Measurements from ENCODE around the gene ZNF362.

DNA sequence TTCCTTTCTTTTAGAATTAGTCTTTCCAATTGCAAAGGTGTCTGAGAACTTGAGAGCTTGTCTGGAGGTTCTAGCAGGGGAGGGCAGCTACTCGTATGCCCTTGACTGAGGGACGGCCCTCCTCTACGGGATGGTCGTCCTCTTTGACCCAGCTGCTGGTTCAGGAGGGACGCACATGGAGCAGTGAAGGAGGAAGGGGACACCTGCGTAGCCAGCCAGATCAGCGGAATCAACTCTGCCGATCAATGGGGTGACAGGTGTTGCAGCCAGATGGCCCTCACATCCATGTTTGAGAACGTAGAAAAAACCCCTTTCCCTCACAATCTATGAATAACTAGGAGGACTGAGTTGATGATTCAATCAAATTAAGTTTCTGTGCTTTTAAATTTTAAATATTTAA lies 80.3 kb downstream of the ZNF362 start:
- no peak for TF ChIP-seq SIN3B (IDR thresholded peaks at IDR 0.05; ENCODE audit: low read length)
- TF ChIP-seq, protein P1, sequence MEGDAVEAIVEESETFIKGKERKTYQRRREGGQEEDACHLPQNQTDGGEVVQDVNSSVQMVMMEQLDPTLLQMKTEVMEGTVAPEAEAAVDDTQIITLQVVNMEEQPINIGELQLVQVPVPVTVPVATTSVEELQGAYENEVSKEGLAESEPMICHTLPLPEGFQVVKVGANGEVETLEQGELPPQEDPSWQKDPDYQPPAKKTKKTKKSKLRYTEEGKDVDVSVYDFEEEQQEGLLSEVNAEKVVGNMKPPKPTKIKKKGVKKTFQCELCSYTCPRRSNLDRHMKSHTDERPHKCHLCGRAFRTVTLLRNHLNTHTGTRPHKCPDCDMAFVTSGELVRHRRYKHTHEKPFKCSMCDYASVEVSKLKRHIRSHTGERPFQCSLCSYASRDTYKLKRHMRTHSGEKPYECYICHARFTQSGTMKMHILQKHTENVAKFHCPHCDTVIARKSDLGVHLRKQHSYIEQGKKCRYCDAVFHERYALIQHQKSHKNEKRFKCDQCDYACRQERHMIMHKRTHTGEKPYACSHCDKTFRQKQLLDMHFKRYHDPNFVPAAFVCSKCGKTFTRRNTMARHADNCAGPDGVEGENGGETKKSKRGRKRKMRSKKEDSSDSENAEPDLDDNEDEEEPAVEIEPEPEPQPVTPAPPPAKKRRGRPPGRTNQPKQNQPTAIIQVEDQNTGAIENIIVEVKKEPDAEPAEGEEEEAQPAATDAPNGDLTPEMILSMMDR (CRISPR knock-in tag; IDR thresholded peaks at IDR 0.05), result no peak
- TF ChIP-seq GLI4 (CRISPR knock-in tag; IDR thresholded peaks at IDR 0.05; ENCODE audit: borderline replicate concordance), result no peak
- TF ChIP-seq, protein P2, sequence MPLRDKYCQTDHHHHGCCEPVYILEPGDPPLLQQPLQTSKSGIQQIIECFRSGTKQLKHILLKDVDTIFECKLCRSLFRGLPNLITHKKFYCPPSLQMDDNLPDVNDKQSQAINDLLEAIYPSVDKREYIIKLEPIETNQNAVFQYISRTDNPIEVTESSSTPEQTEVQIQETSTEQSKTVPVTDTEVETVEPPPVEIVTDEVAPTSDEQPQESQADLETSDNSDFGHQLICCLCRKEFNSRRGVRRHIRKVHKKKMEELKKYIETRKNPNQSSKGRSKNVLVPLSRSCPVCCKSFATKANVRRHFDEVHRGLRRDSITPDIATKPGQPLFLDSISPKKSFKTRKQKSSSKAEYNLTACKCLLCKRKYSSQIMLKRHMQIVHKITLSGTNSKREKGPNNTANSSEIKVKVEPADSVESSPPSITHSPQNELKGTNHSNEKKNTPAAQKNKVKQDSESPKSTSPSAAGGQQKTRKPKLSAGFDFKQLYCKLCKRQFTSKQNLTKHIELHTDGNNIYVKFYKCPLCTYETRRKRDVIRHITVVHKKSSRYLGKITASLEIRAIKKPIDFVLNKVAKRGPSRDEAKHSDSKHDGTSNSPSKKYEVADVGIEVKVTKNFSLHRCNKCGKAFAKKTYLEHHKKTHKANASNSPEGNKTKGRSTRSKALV (CRISPR knock-in tag; IDR thresholded peaks at IDR 0.05), result no peak
- TF ChIP-seq RFX5 (IDR thresholded peaks at IDR 0.05; ENCODE audit: low read depth, low read length), result no peak
- no peak for TF ChIP-seq KDM5A (IDR thresholded peaks at IDR 0.05; ENCODE audit: borderline replicate concordance, low read length)
- TF ChIP-seq NFYB (CRISPR knock-in tag; IDR thresholded peaks at IDR 0.05), result no peak
- TF ChIP-seq ZBTB25 (CRISPR knock-in tag; IDR thresholded peaks at IDR 0.05), result no peak
- no peak for TF ChIP-seq ZNF468 (CRISPR knock-in tag; IDR thresholded peaks at IDR 0.05)
- no peak for TF ChIP-seq ZNF263 (CRISPR knock-in tag; IDR thresholded peaks at IDR 0.05)
- no peak for TF ChIP-seq PLRG1 (conservative IDR thresholded peaks at IDR 0.05)
- TF ChIP-seq ZNF879 (CRISPR knock-in tag; IDR thresholded peaks at IDR 0.05), result no peak

Data from HepG2 (cell line).